CD8-positive, alpha-beta memory T cell (primary cell): ENCODE data around the gene CELF6. TPM values are rescaled to one million over a fixed set of nuclear protein-coding genes. Genes with fewer than 3 reads are reported as not detected.

Source experiments
- CTCF ChIA-PET: fragments of 350-600 bp; sonication (Branson Sonifier 250); formaldehyde crosslinking; loops from one replicate; lab custom pipeline; 2021; ENCODE audit warnings: antibody characterized with exemption; lab: Charles Lee
- POLR2A ChIA-PET: fragments of 350-600 bp; sonication (Branson Sonifier 250); formaldehyde crosslinking; loops from one replicate; lab custom pipeline; 2021; ENCODE audit warnings: antibody characterized with exemption; lab: Charles Lee
- DNase-seq, 5 donors: peaks; one replicate each; pipeline versions ENCODE4 v3.0.0 to v3.0.0-alpha.2; 2020 to 2022; ENCODE audit warnings: mixed read lengths in 1 of 5
- H3K27ac ChIP-seq: one replicate; pipeline ENCODE4 v1.7.0; 2013; ENCODE audit warnings: low read depth, mild to moderate bottlenecking, low read length, moderate library complexity
- H3K27me3 ChIP-seq: 2 replicates; pipeline ENCODE4 v1.7.0; 2013; ENCODE audit warnings: low read length, mild to moderate bottlenecking; ENCODE audit not compliant: insufficient read depth, poor library complexity, severe bottlenecking
- H3K36me3 ChIP-seq: 2 replicates; pipeline ENCODE4 v1.7.0; 2013; ENCODE audit warnings: mild to moderate bottlenecking, low read length, moderate library complexity; ENCODE audit not compliant: insufficient read depth
- H3K4me1 ChIP-seq: 2 replicates; pipeline ENCODE4 v1.7.0; 2013; ENCODE audit warnings: mild to moderate bottlenecking, low read length, moderate library complexity; ENCODE audit not compliant: insufficient read depth
- H3K4me3 ChIP-seq: 2 replicates; pipeline ENCODE4 v1.7.0; 2013; ENCODE audit warnings: mild to moderate bottlenecking, low read length
- H3K9me3 ChIP-seq: 2 replicates; pipeline ENCODE4 v1.7.0; 2013; ENCODE audit warnings: mild to moderate bottlenecking, low read length
- H3K27ac Mint-ChIP-seq, 8 donors: one replicate each; pipeline ENCODE4 v1.8.0; 2020 to 2021; ENCODE audit warnings: mixed read lengths in 8 of 8, mild to moderate bottlenecking in 6 of 8, inconsistent platforms in 3 of 8, moderate library complexity in 3 of 8
- H3K27me3 Mint-ChIP-seq, 2 donors: one replicate each; pipeline ENCODE4 v1.8.0; 2020 to 2021; ENCODE audit warnings: mixed read lengths in 2 of 2, mild to moderate bottlenecking in 1 of 2, moderate library complexity in 1 of 2
- H3K36me3 Mint-ChIP-seq, 3 donors: one replicate each; pipeline ENCODE4 v1.8.0; 2020 to 2021; ENCODE audit warnings: mixed read lengths in 3 of 3, inconsistent platforms in 1 of 3, mild to moderate bottlenecking in 1 of 3
- H3K4me1 Mint-ChIP-seq, 3 donors: one replicate each; pipeline ENCODE4 v1.8.0; 2020 to 2021; ENCODE audit warnings: mixed read lengths in 3 of 3, inconsistent platforms in 1 of 3, mild to moderate bottlenecking in 1 of 3
- H3K4me3 Mint-ChIP-seq, 7 donors: one replicate each; pipeline ENCODE4 v1.8.0; 2020 to 2021; ENCODE audit warnings: mixed read lengths in 7 of 7, mild to moderate bottlenecking in 6 of 7, moderate library complexity in 4 of 7, inconsistent platforms in 2 of 7
- H3K9me3 Mint-ChIP-seq, 5 donors: one replicate each; pipeline ENCODE4 v1.8.0; 2020 to 2022; ENCODE audit warnings: mixed read lengths in 5 of 5, mild to moderate bottlenecking in 3 of 5, moderate library complexity in 2 of 5, inconsistent platforms in 1 of 5
- polyA plus RNA-seq: library from polyadenylated mRNA; unstranded; fragments of 300-500 nt; fragmentation: Illumina TruSeq; gene quantifications from one replicate; pipeline ENCODE4 v1.2.3, GENCODE V29; 2021
- total RNA-seq, 2 experiments: library from RNA; stranded (reverse); gene quantifications; one replicate each; pipeline ENCODE4 v1.2.3, GENCODE V29; 2021

Gene CELF6
- total RNA-seq: under 1 TPM; 0.53 to 0.68 TPM
- polyA plus RNA-seq: not detected

DNA sequence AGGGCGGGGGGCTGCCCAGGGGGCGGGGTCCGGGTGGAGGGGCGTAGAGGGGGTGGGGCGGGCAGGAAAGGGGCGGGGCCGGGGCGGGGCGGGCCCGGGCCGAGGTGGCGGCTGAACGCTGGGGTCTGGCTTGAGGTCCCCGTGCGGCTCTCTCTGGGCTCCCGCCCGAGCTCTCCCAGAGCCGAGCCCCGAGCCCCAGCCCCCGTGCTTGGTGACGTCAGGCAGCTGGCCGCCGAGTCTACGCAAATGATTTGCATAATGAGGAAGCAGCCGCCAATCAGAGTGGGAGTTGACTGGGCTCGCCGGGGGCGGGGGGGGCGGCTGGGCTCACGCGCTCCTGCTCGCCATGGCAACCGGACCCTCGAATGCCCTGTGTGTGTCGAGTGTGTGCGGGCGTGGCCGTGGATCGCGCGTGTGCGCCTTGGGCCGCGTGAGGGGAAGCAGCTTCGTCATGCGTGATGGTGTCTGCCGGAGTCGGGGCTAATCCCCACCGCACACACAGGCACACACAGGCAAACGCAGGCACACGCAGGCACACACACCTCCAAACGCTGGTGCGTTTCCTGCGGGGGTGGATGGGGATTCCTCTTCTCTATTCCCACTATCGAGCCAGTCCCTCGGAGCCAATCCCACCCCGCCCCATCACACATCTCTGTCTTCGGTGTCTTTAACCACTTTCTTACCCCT lies at the start of gene CELF6:
TSS of gene CELF6 (minus strand) at position 173 of the 687 bp plus-strand sequence. CDS start 283 bp downstream, outside the sequence.
- no peaks in the 10 kb centered on the region for H3K27me3 ChIP-seq
- H3K9me3 ChIP-seq: no peaks in the 10 kb centered on the region
- ChIA-PET CTCF (interaction anchor here (1.2 kb wide), 1 partner anchor 154 kb away, joined by 3 read pairs; no protein-coding TSS in a partner anchor), POLR2A (interaction anchor here (0.9 kb wide), 1 partner anchor 153 kb away, joined by 4 read pairs; no protein-coding TSS in a partner anchor)
- peaks cover 9% of the 10 kb centered on the region for H3K4me1 ChIP-seq
- peak within 1 kb of the TSS; percentile 14 for H3K27ac ChIP-seq
- no peaks in the 10 kb centered on the region for H3K36me3 ChIP-seq
- peak within 1 kb of the TSS; percentile 73 to 95 (median 92) for H3K27ac Mint-ChIP-seq
- peaks cover 0 to 4% of the 10 kb centered on the region in 2 donors for H3K27me3 Mint-ChIP-seq
- peaks cover 5 to 12% (median 7%) of the 10 kb centered on the region in 5 donors for H3K9me3 Mint-ChIP-seq
- peak within 1 kb of the TSS; percentile 76 to 93 (median 84) for H3K4me3 Mint-ChIP-seq
- peaks cover 6 to 18% (median 9%) of the 10 kb centered on the region in 3 donors for H3K36me3 Mint-ChIP-seq
- H3K4me1 Mint-ChIP-seq: peaks cover 16 to 23% (median 19%) of the 10 kb centered on the region in 3 donors
- peak; percentile 73 to 89 (median 79) for DNase-seq
- peak within 1 kb of the TSS; percentile 40 for H3K4me3 ChIP-seq

GRCh38 chr15:72368899-72369298 lies 48.9 kb upstream of the CELF6 start:
- H3K4me1 ChIP-seq: peaks cover 18% of the 10 kb centered on the region
- no peaks in the 10 kb centered on the region for H3K27me3 ChIP-seq
- POLR2A ChIA-PET: no interaction called here
- Mint-ChIP-seq H3K27me3 (no peaks in the 10 kb centered on the region), H3K9me3 (no peaks in the 10 kb centered on the region), H3K4me1 (peaks cover 55 to 78% (median 74%) of the 10 kb centered on the region in 3 donors), H3K4me3 (no peak overlapping the region), H3K27ac (peak overlapping the region in 2 of 8 donors; percentile 20 to 32), H3K36me3 (peaks cover 3 to 55% (median 6%) of the 10 kb centered on the region in 3 donors)
- peaks cover 8% of the 10 kb centered on the region for H3K36me3 ChIP-seq
- H3K27ac ChIP-seq: no peak overlapping the region
- CTCF ChIA-PET: interaction anchor here (1.1 kb wide), 1 partner anchor 9 kb away, joined by 3 read pairs; no protein-coding TSS in a partner anchor
- no peaks in the 10 kb centered on the region for H3K9me3 ChIP-seq
- no peak overlapping the region for H3K4me3 ChIP-seq
- no peak for DNase-seq

- no peak overlapping the region for H3K27ac ChIP-seq
- H3K9me3 ChIP-seq: no peaks in the 10 kb centered on the region
- ChIA-PET CTCF (interaction anchor here (1.0 to 1.1 kb wide), 2 partner anchors 10 to 15 kb away, joined by 3 read pairs; no protein-coding TSS in a partner anchor), POLR2A (no interaction called here)
- no peaks in the 10 kb centered on the region for H3K27me3 ChIP-seq
- peaks cover 3 to 57% (median 6%) of the 10 kb centered on the region in 3 donors for H3K36me3 Mint-ChIP-seq
- H3K4me1 ChIP-seq: peaks cover 18% of the 10 kb centered on the region
- H3K4me3 ChIP-seq: no peak overlapping the region
- peaks cover 8% of the 10 kb centered on the region for H3K36me3 ChIP-seq
- peak overlapping the region in 2 of 8 donors; percentile 13 to 32 for H3K27ac Mint-ChIP-seq
- H3K4me3 Mint-ChIP-seq: no peak overlapping the region
- H3K27me3 Mint-ChIP-seq: no peaks in the 10 kb centered on the region
- peaks cover 55 to 75% (median 69%) of the 10 kb centered on the region in 3 donors for H3K4me1 Mint-ChIP-seq
- DNase-seq: no peak
- no peaks in the 10 kb centered on the region for H3K9me3 Mint-ChIP-seq
Measured at GRCh38 chr15:72368325-72368724, 48.4 kb upstream of the CELF6 start.

GRCh38 chr15:72365844-72366243 lies 45.9 kb upstream of the CELF6 start:
- Mint-ChIP-seq H3K9me3 (no peaks in the 10 kb centered on the region), H3K36me3 (peaks cover 3 to 44% (median 6%) of the 10 kb centered on the region in 3 donors), H3K4me1 (peaks cover 37 to 56% (median 56%) of the 10 kb centered on the region in 3 donors), H3K27me3 (no peaks in the 10 kb centered on the region), H3K4me3 (peak overlapping the region in 2 of 7 donors; percentile 3 to 12), H3K27ac (peak overlapping the region in 6 of 8 donors; percentile 17 to 77 (median 23))
- H3K36me3 ChIP-seq: peaks cover 8% of the 10 kb centered on the region
- H3K27me3 ChIP-seq: no peaks in the 10 kb centered on the region
- H3K4me1 ChIP-seq: peaks cover 18% of the 10 kb centered on the region
- POLR2A ChIA-PET: no interaction called here
- CTCF ChIA-PET: interaction anchor here (1.0 kb wide), 2 partner anchors 10 to 108 kb away, joined by 3 to 4 read pairs; partner anchors contain the start of genes ARIH1 and HEXA
- peak in 3 of 5 donors; percentile 11 to 57 (median 50) for DNase-seq
- H3K27ac ChIP-seq: no peak overlapping the region
- H3K9me3 ChIP-seq: no peaks in the 10 kb centered on the region
- H3K4me3 ChIP-seq: no peak overlapping the region

- Histone ChIP-seq H3K36me3 (peaks cover 4% of the 10 kb centered on the region), H3K4me1 (peaks cover 11% of the 10 kb centered on the region), H3K9me3 (no peaks in the 10 kb centered on the region), H3K27me3 (no peaks in the 10 kb centered on the region), H3K4me3 (no peak overlapping the region), H3K27ac (no peak overlapping the region)
- no peak overlapping the region for H3K27ac Mint-ChIP-seq
- no peaks in the 10 kb centered on the region for H3K27me3 Mint-ChIP-seq
- H3K4me1 Mint-ChIP-seq: peaks cover 28 to 34% (median 34%) of the 10 kb centered on the region in 3 donors
- DNase-seq: no peak
- no peaks in the 10 kb centered on the region for H3K9me3 Mint-ChIP-seq
- H3K36me3 Mint-ChIP-seq: peaks cover 0 to 32% (median 4%) of the 10 kb centered on the region in 3 donors
- ChIA-PET POLR2A (no interaction called here), CTCF (no interaction called here)
- H3K4me3 Mint-ChIP-seq: no peak overlapping the region
Measured at GRCh38 chr15:72361176-72361575, 41.2 kb upstream of the CELF6 start.

DNA sequence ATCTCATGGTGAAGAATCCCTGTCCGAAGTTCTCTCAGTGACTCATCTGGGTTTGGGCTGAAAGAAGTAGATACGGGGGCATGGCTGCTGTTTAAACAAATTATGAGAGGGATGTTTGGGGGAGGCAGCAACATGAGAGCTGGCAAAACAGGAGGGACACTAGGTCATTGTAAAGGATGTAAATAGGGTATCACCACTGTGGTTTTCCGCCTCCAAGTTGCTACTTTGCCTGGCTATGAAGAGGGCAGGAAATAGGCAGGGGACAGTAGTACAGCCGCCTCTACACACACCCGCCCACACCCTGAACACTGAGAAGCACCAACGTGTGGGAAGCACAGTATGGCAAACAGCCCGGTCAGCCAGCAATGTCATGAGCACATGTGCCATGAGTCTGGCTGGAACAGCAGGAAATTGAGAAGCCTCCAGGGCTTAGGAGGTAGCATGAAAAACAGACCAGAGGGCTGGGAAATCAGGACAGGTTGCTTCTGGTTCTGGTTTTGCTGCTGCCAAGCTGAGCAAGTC lies 38.8 kb upstream of the CELF6 start:
- H3K4me1 Mint-ChIP-seq: peaks cover 19 to 22% (median 20%) of the 10 kb centered on the region in 3 donors
- peaks cover 0 to 51% (median 2%) of the 10 kb centered on the region in 3 donors for H3K36me3 Mint-ChIP-seq
- Histone ChIP-seq H3K9me3 (no peaks in the 10 kb centered on the region), H3K27ac (no peak overlapping the region), H3K4me1 (peaks cover 5% of the 10 kb centered on the region), H3K27me3 (no peaks in the 10 kb centered on the region), H3K36me3 (peaks cover 17% of the 10 kb centered on the region), H3K4me3 (no peak overlapping the region)
- ChIA-PET POLR2A (no interaction called here), CTCF (no interaction called here)
- H3K27ac Mint-ChIP-seq: peak overlapping the region in 7 of 8 donors; percentile 10 to 79 (median 52)
- no peaks in the 10 kb centered on the region for H3K9me3 Mint-ChIP-seq
- no peaks in the 10 kb centered on the region for H3K27me3 Mint-ChIP-seq
- DNase-seq: no peak
- H3K4me3 Mint-ChIP-seq: peak overlapping the region in 4 of 7 donors; percentile 27 to 59 (median 32)

- Mint-ChIP-seq H3K27ac (peak overlapping the region in 2 of 8 donors; percentile 41 to 56), H3K9me3 (no peaks in the 10 kb centered on the region), H3K4me1 (peaks cover 19 to 20% (median 19%) of the 10 kb centered on the region in 3 donors), H3K4me3 (peak overlapping the region in 1 of 7 donors; percentile 59), H3K36me3 (peaks cover 2 to 54% (median 7%) of the 10 kb centered on the region in 3 donors), H3K27me3 (no peaks in the 10 kb centered on the region)
- H3K9me3 ChIP-seq: no peaks in the 10 kb centered on the region
- H3K4me1 ChIP-seq: peaks cover 5% of the 10 kb centered on the region
- peaks cover 23% of the 10 kb centered on the region for H3K36me3 ChIP-seq
- no peak overlapping the region for H3K27ac ChIP-seq
- ChIA-PET CTCF (no interaction called here), POLR2A (no interaction called here)
- H3K27me3 ChIP-seq: no peaks in the 10 kb centered on the region
- H3K4me3 ChIP-seq: no peak overlapping the region
- DNase-seq: no peak
Measured at GRCh38 chr15:72358121-72358520, 38.2 kb upstream of the CELF6 start.
